DMS79 treated with DMSO at 0.1 percent for 48 hours (cell line): Measurements from ENCODE around the gene DRGX.

ENCODE experiments used
- DNase-seq: peaks from one replicate; lab custom pipeline; 2025; lab: John Stamatoyannopoulos, UW

DRGX gene

GRCh38 chr10:49395741-49396665, at the start of gene DRGX:
Gene DRGX, minus strand, starts transcription at chr10:49396089. Its CDS starts 649 bp downstream, at chr10:49395440.
- DNase-seq: no peak

GRCh38 chr10:49444349-49444748, 48.5 kb upstream of the DRGX start:
- DNase-seq: no peak

GRCh38 chr10:49442863-49443262, 47.0 kb upstream of the DRGX start:
- no peak for DNase-seq

GRCh38 chr10:49441488-49442476, 45.9 kb upstream of the DRGX start:
- no peak for DNase-seq

- no peak for DNase-seq
These were observed 39.3 kb upstream of the DRGX start for GRCh38 chr10:49435225-49435624.

- no peak for DNase-seq
These were observed 37.2 kb upstream of the DRGX start for GRCh38 chr10:49433069-49433468.

- DNase-seq: no peak
These were observed 35.5 kb upstream of the DRGX start for GRCh38 chr10:49431426-49431825.

GRCh38 chr10:49429458-49429857, 33.6 kb upstream of the DRGX start:
- no peak for DNase-seq

- DNase-seq: no peak
These were observed 30.8 kb upstream of the DRGX start for GRCh38 chr10:49426490-49427360.

- no peak for DNase-seq
These were observed 23.1 kb upstream of the DRGX start for GRCh38 chr10:49419005-49419404.

- DNase-seq: no peak
These were observed 22.4 kb upstream of the DRGX start for GRCh38 chr10:49418328-49418727.

GRCh38 chr10:49418053-49418326, 22.1 kb upstream of the DRGX start:
- no peak for DNase-seq

GRCh38 chr10:49417311-49418052, 21.6 kb upstream of the DRGX start:
- DNase-seq: no peak

- no peak for DNase-seq
These were observed 20.0 kb upstream of the DRGX start for GRCh38 chr10:49415846-49416245.

- no peak for DNase-seq
These were observed 19.2 kb upstream of the DRGX start for GRCh38 chr10:49415109-49415508.

- no peak for DNase-seq
These were observed 18.6 kb upstream of the DRGX start for GRCh38 chr10:49414496-49414895.

- no peak for DNase-seq
These were observed 16.7 kb upstream of the DRGX start for GRCh38 chr10:49412571-49412970.

- no peak for DNase-seq
These were observed 14.6 kb upstream of the DRGX start for GRCh38 chr10:49410365-49411074.

- DNase-seq: no peak
These were observed 13.9 kb upstream of the DRGX start for GRCh38 chr10:49409755-49410154.

- peak; percentile 33 for DNase-seq
These were observed 12.8 kb upstream of the DRGX start for GRCh38 chr10:49408519-49409306.
